ENCODE results near the gene LCT. TPM values are rescaled to one million over a fixed set of nuclear protein-coding genes. Genes with fewer than 3 reads are reported as not detected.

Gene LCT
- total and polyA plus RNA-seq, 4 donors, result 0.01 to 0.06 (median 0.02) TPM; not detected in 1

DNA sequence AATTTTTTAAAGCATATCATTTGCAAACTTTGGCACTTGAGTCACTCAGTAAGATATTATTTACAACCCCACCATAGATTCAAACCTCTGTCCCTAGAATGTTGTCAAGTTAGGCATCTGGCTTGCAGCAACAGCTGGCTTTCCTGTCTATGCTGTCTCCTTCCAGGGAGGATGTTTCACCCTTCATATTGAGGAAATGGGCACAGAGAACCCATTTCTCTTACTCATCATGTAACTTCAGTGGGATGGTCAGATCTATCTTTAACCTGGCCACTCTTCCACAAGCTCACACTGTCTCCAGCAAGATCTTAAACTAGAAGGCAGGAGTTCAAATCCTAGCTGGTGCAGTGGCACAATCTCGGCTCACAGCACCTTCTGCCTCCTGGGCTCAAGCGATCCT lies 15.8 kb downstream of the LCT start:
- peaks cover 0 to 8% (median 0%) of the 10 kb centered on the region in 5 donors for H3K4me1 ChIP-seq (ENCODE audit: control insufficient read depth in 5 of 5, insufficient read depth in 5 of 5, low read length in 5 of 5)
- ATAC-seq (ENCODE audit: insufficient read depth, low FRiP score) (no peak), DNase-seq (no peak)
- H3K27me3 ChIP-seq (ENCODE audit: control insufficient read depth in 3 of 3, insufficient read depth in 3 of 3, low read length in 2 of 3), result no peaks in the 10 kb centered on the region
- H3K36me3 ChIP-seq (ENCODE audit: control insufficient read depth in 4 of 4, insufficient read depth in 4 of 4, low read length in 4 of 4), result no peaks in the 10 kb centered on the region
- H3K27ac ChIP-seq (ENCODE audit: low read depth in 1 of 2, low read length in 1 of 2), result no peak overlapping the region
- peaks cover 0 to 3% (median 0%) of the 10 kb centered on the region in 4 donors for H3K9me3 ChIP-seq (ENCODE audit: control insufficient read depth in 4 of 4, insufficient read depth in 3 of 4, low read length in 3 of 4)
- 98 to 100% methylated on average over 2 of the region's 2 CpGs for WGBS, 2 donors
- TF ChIP-seq, protein P1, sequence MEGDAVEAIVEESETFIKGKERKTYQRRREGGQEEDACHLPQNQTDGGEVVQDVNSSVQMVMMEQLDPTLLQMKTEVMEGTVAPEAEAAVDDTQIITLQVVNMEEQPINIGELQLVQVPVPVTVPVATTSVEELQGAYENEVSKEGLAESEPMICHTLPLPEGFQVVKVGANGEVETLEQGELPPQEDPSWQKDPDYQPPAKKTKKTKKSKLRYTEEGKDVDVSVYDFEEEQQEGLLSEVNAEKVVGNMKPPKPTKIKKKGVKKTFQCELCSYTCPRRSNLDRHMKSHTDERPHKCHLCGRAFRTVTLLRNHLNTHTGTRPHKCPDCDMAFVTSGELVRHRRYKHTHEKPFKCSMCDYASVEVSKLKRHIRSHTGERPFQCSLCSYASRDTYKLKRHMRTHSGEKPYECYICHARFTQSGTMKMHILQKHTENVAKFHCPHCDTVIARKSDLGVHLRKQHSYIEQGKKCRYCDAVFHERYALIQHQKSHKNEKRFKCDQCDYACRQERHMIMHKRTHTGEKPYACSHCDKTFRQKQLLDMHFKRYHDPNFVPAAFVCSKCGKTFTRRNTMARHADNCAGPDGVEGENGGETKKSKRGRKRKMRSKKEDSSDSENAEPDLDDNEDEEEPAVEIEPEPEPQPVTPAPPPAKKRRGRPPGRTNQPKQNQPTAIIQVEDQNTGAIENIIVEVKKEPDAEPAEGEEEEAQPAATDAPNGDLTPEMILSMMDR (IDR thresholded peaks at IDR 0.05; ENCODE audit: control extremely low read depth, extremely low read depth), result no peak
- no peak overlapping the region for H3K9ac ChIP-seq (ENCODE audit: insufficient read depth in 1 of 2, low read length in 2 of 2)
- H3K4me3 ChIP-seq, result no peak overlapping the region

DNA sequence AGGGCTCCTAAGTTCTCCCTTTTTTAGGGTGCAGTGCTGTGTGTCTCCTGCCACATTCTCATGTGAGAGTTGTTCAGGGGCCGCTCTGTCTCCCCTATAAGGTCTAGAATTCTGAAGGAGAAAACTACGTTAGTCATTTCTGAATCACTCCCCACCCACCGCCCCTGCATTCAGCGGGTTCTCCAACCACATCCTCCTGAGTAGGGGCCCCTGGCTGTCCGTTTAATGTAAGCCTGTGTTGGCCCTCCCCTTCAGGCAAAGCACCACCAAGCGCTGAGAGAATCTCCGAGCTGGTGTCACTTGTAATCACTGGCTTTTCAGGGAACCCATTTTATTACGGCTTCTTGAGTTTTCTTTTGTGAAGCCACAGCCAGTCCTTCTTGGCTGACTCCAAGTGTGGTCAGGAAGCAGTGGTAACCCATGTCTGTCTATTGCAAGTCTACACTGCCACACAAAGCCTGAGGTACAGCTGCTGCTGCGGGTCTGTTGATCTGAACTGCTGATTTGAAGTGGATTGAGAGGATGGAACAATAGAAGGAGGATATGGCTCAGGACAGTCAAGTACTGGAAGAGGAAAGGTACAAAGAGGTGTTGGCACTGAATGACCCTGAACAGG lies 16.9 kb downstream of the LCT start:
- TF ChIP-seq, protein P1 (IDR thresholded peaks at IDR 0.05; ENCODE audit: control extremely low read depth, extremely low read depth), result no peak
- DNase-seq (no peak), ATAC-seq (ENCODE audit: insufficient read depth, low FRiP score) (no peak)
- H3K27ac ChIP-seq (ENCODE audit: low read depth in 1 of 2, low read length in 1 of 2), result no peak overlapping the region
- 25 to 53% methylated on average over 9 of the region's 9 CpGs for WGBS, 2 donors
- no peak overlapping the region for H3K4me3 ChIP-seq
- no peaks in the 10 kb centered on the region for H3K36me3 ChIP-seq (ENCODE audit: control insufficient read depth in 4 of 4, insufficient read depth in 4 of 4, low read length in 4 of 4)
- H3K4me1 ChIP-seq (ENCODE audit: control insufficient read depth in 5 of 5, insufficient read depth in 5 of 5, low read length in 5 of 5), result no peaks in the 10 kb centered on the region
- H3K27me3 ChIP-seq (ENCODE audit: control insufficient read depth in 3 of 3, insufficient read depth in 3 of 3, low read length in 2 of 3), result no peaks in the 10 kb centered on the region
- H3K9ac ChIP-seq (ENCODE audit: insufficient read depth in 1 of 2, low read length in 2 of 2), result no peak overlapping the region
- H3K9me3 ChIP-seq (ENCODE audit: control insufficient read depth in 4 of 4, insufficient read depth in 3 of 4, low read length in 3 of 4), result peaks cover 0 to 3% (median 0%) of the 10 kb centered on the region in 4 donors

DNA sequence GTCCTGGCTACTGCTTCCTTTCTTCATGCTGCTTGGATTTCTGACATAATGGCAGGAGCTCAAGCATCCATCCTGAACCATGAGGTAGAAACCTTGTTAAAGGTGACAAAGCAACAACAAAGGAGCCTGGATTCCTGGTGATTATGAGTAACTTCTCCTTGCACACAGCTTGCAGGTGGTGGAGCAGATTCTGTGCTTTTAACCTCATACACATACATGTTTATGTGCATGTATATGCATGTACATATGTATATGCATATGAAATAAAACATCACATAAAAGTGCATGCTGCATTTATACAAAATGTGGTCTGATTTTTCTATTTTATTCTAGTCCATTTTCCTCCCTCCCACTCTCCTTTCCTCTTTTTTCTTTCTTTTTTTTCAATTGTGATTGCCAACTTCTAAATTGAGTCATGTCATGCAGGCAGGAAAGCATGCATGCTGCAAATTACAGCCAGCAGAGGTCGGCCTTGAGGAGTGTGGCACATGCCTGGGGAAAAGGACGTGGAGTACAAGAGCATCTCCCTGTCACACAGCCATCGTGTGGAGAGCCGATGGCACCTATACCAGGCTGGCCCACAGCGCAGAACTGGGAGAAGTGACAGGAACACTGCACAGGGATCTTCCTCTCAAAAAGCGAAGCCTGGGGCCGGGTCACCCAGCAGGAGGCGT lies 17.9 kb downstream of the LCT start:
- H3K9ac ChIP-seq (ENCODE audit: insufficient read depth in 1 of 2, low read length in 2 of 2), result no peak overlapping the region
- peaks cover 0 to 3% (median 0%) of the 10 kb centered on the region in 4 donors for H3K9me3 ChIP-seq (ENCODE audit: control insufficient read depth in 4 of 4, insufficient read depth in 3 of 4, low read length in 3 of 4)
- 74 to 77% methylated on average over 8 of the region's 8 CpGs for WGBS, 2 donors
- TF ChIP-seq, protein P1 (IDR thresholded peaks at IDR 0.05; ENCODE audit: control extremely low read depth, extremely low read depth), result no peak
- H3K27me3 ChIP-seq (ENCODE audit: control insufficient read depth in 3 of 3, insufficient read depth in 3 of 3, low read length in 2 of 3), result no peaks in the 10 kb centered on the region
- no peak for DNase-seq
- no peaks in the 10 kb centered on the region for H3K4me1 ChIP-seq (ENCODE audit: control insufficient read depth in 5 of 5, insufficient read depth in 5 of 5, low read length in 5 of 5)
- no peak overlapping the region for H3K4me3 ChIP-seq
- no peak for ATAC-seq (ENCODE audit: insufficient read depth, low FRiP score)
- no peak overlapping the region for H3K27ac ChIP-seq (ENCODE audit: low read depth in 1 of 2, low read length in 1 of 2)
- H3K36me3 ChIP-seq (ENCODE audit: control insufficient read depth in 4 of 4, insufficient read depth in 4 of 4, low read length in 4 of 4), result no peaks in the 10 kb centered on the region
